Dermis microvascular lymphatic vessel endothelial cell (primary cell): ENCODE results near the gene OR2T1. TPM values are rescaled to one million over a fixed set of nuclear protein-coding genes. Genes with fewer than 3 reads are reported as not detected.
"Not testable (repeated sequence)": the region's sequence is repeated elsewhere in the genome, so short reads cannot be mapped to it uniquely, and the experiment has no call there.

ENCODE experiments used
- DNase-seq, 2 donors: peaks; one replicate each; pipeline versions ENCODE4 v3.0.0 to v3.0.0-alpha.2; 2010; ENCODE audit warnings: low read depth in 2 of 2
- total RNA-seq: library from RNA; depleted of rRNA; stranded (reverse); fragments of >200 nt; gene quantifications from 2 replicates; pipeline ENCODE4 v1.2.1, GENCODE V29; 2014

OR2T1 gene
- total RNA-seq, result not detected in 2 replicates

- DNase-seq, result no peak
Measured at GRCh38 chr1:248402748-248403147, at the start of gene OR2T1. TSS of gene OR2T1 (plus strand) at chr1:248403048. CDS start at chr1:248406148, 3,100 bp downstream.

GRCh38 chr1:248359415-248359814 is 43.4 kb upstream of the OR2T1 start:
- no peak for DNase-seq

- no peak for DNase-seq
Measured at GRCh38 chr1:248361121-248361715, 41.6 kb upstream of the OR2T1 start, which contains the start of gene OR2T4. TSS of gene OR2T4 (plus strand) at chr1:248361665. CDS start at chr1:248361665, 0 bp downstream.

GRCh38 chr1:248366609-248367008 is 36.2 kb upstream of the OR2T1 start:
- DNase-seq, result no peak

GRCh38 chr1:248372394-248372793 is 30.5 kb upstream of the OR2T1 start:
- no peak for DNase-seq

GRCh38 chr1:248373761-248374160 is 29.1 kb upstream of the OR2T1 start:
- DNase-seq, result no peak

- no peak for DNase-seq
Measured at GRCh38 chr1:248375446-248375845, 27.4 kb upstream of the OR2T1 start, which contains the start of gene OR2T6. TSS of gene OR2T6 (plus strand) at chr1:248375746. CDS start at chr1:248387609, 11,863 bp downstream.

- no peak for DNase-seq
Measured at GRCh38 chr1:248376916-248377315, 25.9 kb upstream of the OR2T1 start.

GRCh38 chr1:248380854-248381253 is 22.0 kb upstream of the OR2T1 start:
- no peak for DNase-seq

GRCh38 chr1:248388426-248388825 is 14.4 kb upstream of the OR2T1 start:
- no peak for DNase-seq

- DNase-seq, result no peak
Measured at GRCh38 chr1:248393050-248393449, 9.8 kb upstream of the OR2T1 start.

GRCh38 chr1:248404024-248404423 is 1.2 kb downstream of the OR2T1 start:
- DNase-seq, result peak in 1 of 2 donors; percentile 47

- no peak for DNase-seq
Measured at GRCh38 chr1:248406721-248407692, 4.2 kb downstream of the OR2T1 start.

GRCh38 chr1:248416226-248416625 is 13.4 kb downstream of the OR2T1 start:
- no peak for DNase-seq

- no peak for DNase-seq
Measured at GRCh38 chr1:248417854-248418253, 15.0 kb downstream of the OR2T1 start.

GRCh38 chr1:248421384-248421783 is 18.5 kb downstream of the OR2T1 start:
- DNase-seq, result no peak

GRCh38 chr1:248427526-248428191 is 24.8 kb downstream of the OR2T1 start:
- DNase-seq, result not testable (repeated sequence)

- DNase-seq, result not testable (repeated sequence)
Measured at GRCh38 chr1:248428192-248428533, 25.3 kb downstream of the OR2T1 start.

- not testable (repeated sequence) for DNase-seq
Measured at GRCh38 chr1:248431683-248432082, 28.8 kb downstream of the OR2T1 start.

- not testable (repeated sequence) for DNase-seq
Measured at GRCh38 chr1:248432201-248432600, 29.4 kb downstream of the OR2T1 start.

- DNase-seq, result not testable (repeated sequence)
Measured at GRCh38 chr1:248433811-248434415, 31.1 kb downstream of the OR2T1 start.
